Endothelial cell of umbilical vein (primary cell): ENCODE measurements around the gene CD247. TPM values are rescaled to one million over a fixed set of nuclear protein-coding genes. Genes with fewer than 3 reads are reported as not detected.

Source experiments
- BruUV-seq: library from RNA; stranded (reverse); fragments of 400-500 nt; replicated peaks from 2 replicates; lab custom pipeline; 2021; lab: Mats Ljungman, UMichigan
- CTCF ChIA-PET: fragments of 300-600, 350-600 bp; sonication (Branson Sonifier 250); formaldehyde crosslinking; loops from one replicate; lab custom pipeline; 2021; ENCODE audit warnings: antibody characterized with exemption, inconsistent platforms; lab: Charles Lee
- POLR2A ChIA-PET: fragments of 300-600, 350-600 bp; sonication (Branson Sonifier 250); formaldehyde crosslinking; loops from one replicate; lab custom pipeline; 2021; ENCODE audit warnings: antibody characterized with exemption, inconsistent platforms; lab: Charles Lee
- DNase-seq: peaks from one replicate; pipeline ENCODE4 v3.0.0-alpha.2; 2011; ENCODE audit warnings: low read depth, low spot score
- FAIRE-seq: peaks from 2 replicates; lab custom pipeline; 2011; peaks lifted over from hg19 to GRCh38; lab: Jason Lieb, UNC
- H2AFZ ChIP-seq: 2 replicates; pipeline ENCODE4 v1.6.0; 2012; ENCODE audit warnings: low read depth, low read length, control low read depth, inconsistent platforms
- H3K27ac ChIP-seq: 2 replicates; pipeline ENCODE4 v1.5.1; 2011; ENCODE audit warnings: low read depth, mild to moderate bottlenecking, control low read depth, low read length, moderate library complexity; ENCODE audit not compliant: insufficient read depth
- H3K27me3 ChIP-seq, 2 experiments: 2 replicates each; pipeline versions ENCODE4 v1.6.0 to v1.6.1; 2011; ENCODE audit warnings: low read length in 2 of 2, mixed read lengths in 1 of 2; ENCODE audit not compliant: control insufficient read depth in 2 of 2, insufficient read depth in 2 of 2
- H3K36me3 ChIP-seq, 2 experiments: 2 replicates in 1 of 2; 3 replicates in 1 of 2; pipeline ENCODE4 v1.5.1; 2011; ENCODE audit warnings: low read length in 2 of 2, mild to moderate bottlenecking in 1 of 2, moderate library complexity in 1 of 2; ENCODE audit not compliant: control insufficient read depth in 2 of 2, insufficient read depth in 2 of 2; ENCODE audit errors: extremely low read depth in 1 of 2
- H3K4me1 ChIP-seq: 3 replicates; pipeline ENCODE4 v1.5.1; 2011; ENCODE audit warnings: mild to moderate bottlenecking, low read length; ENCODE audit not compliant: control insufficient read depth, insufficient read depth; ENCODE audit errors: extremely low read depth
- H3K4me2 ChIP-seq: 2 replicates; pipeline ENCODE4 v1.6.1; 2011; ENCODE audit warnings: low read length, control low read depth, mixed read lengths; ENCODE audit not compliant: insufficient read depth
- H3K4me3 ChIP-seq, 3 experiments: fragments of 200-600 bp in 1 of 3; sonication (generic), shearing (Covaris generic) in 1 of 3; replicated peaks in 1 of 3; 2 replicates each; pipeline ENCODE4 v1.5.1; 2011 to 2016; ENCODE audit warnings: control low read depth in 3 of 3, low read length in 3 of 3, mild to moderate bottlenecking in 2 of 3, inconsistent platforms in 1 of 3, low read depth in 1 of 3, moderate library complexity in 1 of 3; ENCODE audit not compliant: insufficient read depth in 1 of 3
- H3K79me2 ChIP-seq: 2 replicates; pipeline ENCODE4 v1.6.0; 2012; ENCODE audit warnings: low read length, inconsistent platforms; ENCODE audit not compliant: control insufficient read depth, insufficient read depth
- H3K9ac ChIP-seq: replicated peaks from 2 replicates; pipeline ENCODE3; 2011; ENCODE audit warnings: low read length, control low read depth; ENCODE audit not compliant: insufficient read depth; ENCODE audit errors: extremely low read depth
- H3K9me1 ChIP-seq: replicated peaks from 3 replicates; pipeline ENCODE4 v1.6.0; 2011; ENCODE audit warnings: mild to moderate bottlenecking, low read length; ENCODE audit not compliant: control insufficient read depth, insufficient read depth; ENCODE audit errors: extremely low read depth
- H3K9me3 ChIP-seq: replicated peaks from 2 replicates; pipeline ENCODE4 v1.5.1; 2012; ENCODE audit warnings: low read length, inconsistent platforms; ENCODE audit not compliant: control insufficient read depth, insufficient read depth
- H4K20me1 ChIP-seq: replicated peaks from 2 replicates; pipeline ENCODE3; 2011; ENCODE audit warnings: mild to moderate bottlenecking, low read length; ENCODE audit not compliant: control insufficient read depth, insufficient read depth; ENCODE audit errors: extremely low read depth
- EZH2 ChIP-seq: IDR thresholded peaks from 2 replicates; pipeline ENCODE4 v1.6.1; 2012; ENCODE audit warnings: borderline replicate concordance, low read depth, mild to moderate bottlenecking, moderate library complexity, low read length, inconsistent platforms; ENCODE audit not compliant: severe bottlenecking
- FOS ChIP-seq: IDR thresholded peaks from 2 replicates; pipeline ENCODE4 v1.6.1; 2011; ENCODE audit warnings: mild to moderate bottlenecking, low read length, moderate library complexity, borderline replicate concordance; ENCODE audit not compliant: insufficient read depth
- GATA2 ChIP-seq: IDR thresholded peaks from 2 replicates; pipeline ENCODE4 v1.7.0; 2011; ENCODE audit warnings: low read depth, mild to moderate bottlenecking, moderate library complexity, mixed read lengths, low read length; ENCODE audit not compliant: insufficient read length, insufficient read depth
- JUN ChIP-seq: IDR thresholded peaks from 2 replicates; pipeline ENCODE4 v1.6.1; 2011; ENCODE audit warnings: borderline replicate concordance, low read depth; ENCODE audit not compliant: insufficient read length, insufficient read depth
- MAX ChIP-seq: IDR thresholded peaks from 2 replicates; pipeline ENCODE4 v1.6.1; 2011; ENCODE audit not compliant: insufficient read depth, insufficient read length
- POLR2A ChIP-seq: IDR thresholded peaks from 2 replicates; pipeline ENCODE4 v1.6.1; 2012; ENCODE audit warnings: low read depth, mild to moderate bottlenecking, control low read depth, low read length
- dilution Hi-C: fragments of 300-500 bp; cut with MboI; formaldehyde crosslinking; loops from one replicate; pipeline ENCODE4 v1.15.0; 2019; ENCODE audit warnings: low sequenced_read_pairs; ENCODE audit not compliant: extremely low pct_ligation_motif_present
- intact Hi-C: fragments of 100-400 bp; cut with micrococcal nuclease; formaldehyde crosslinking; loops from one replicate; pipeline ENCODE4 v1.10.0; 2022
- polyA plus RNA-seq, 4 experiments: library from polyadenylated mRNA; depleted of rRNA in 3 of 4; stranded (reverse) in 3 of 4; unstranded in 1 of 4; fragments of >200 nt; gene quantifications; 2 replicates each; pipeline versions ENCODE4 v1.2.1 to v1.2.3, GENCODE V29; 2011 to 2012; ENCODE audit warnings: missing spikeins in 1 of 4
- total RNA-seq: library from RNA; stranded (reverse); gene quantifications from 2 replicates; pipeline ENCODE4 v1.2.3, GENCODE V29; 2021

Gene CD247
- total and polyA plus RNA-seq, 2 donors (not counting 3 experiments of a cell fraction or from before 2014, with no cell fraction given) = not detected

- Histone ChIP-seq H3K9me3 (no peaks in the 10 kb centered on the region), H3K4me3 (no peak overlapping the region), H3K79me2 (no peaks in the 10 kb centered on the region), H3K27me3 (peaks cover 0 to 1% of the 10 kb centered on the region in 2 experiments), H3K9me1 (no peaks in the 10 kb centered on the region), H3K4me1 (no peaks in the 10 kb centered on the region), H3K27ac (no peak overlapping the region), H3K36me3 (no peaks in the 10 kb centered on the region), H2AFZ (no peak overlapping the region), H4K20me1 (no peaks in the 10 kb centered on the region), H3K4me2 (no peak overlapping the region), H3K9ac (no peak overlapping the region)
- POLR2A ChIA-PET = no interaction called here
- CTCF ChIA-PET = interaction anchor here (1.1 to 1.3 kb wide), 3 partner anchors 8 to 417 kb away, joined by 3 to 4 read pairs (median 3); no protein-coding TSS in a partner anchor
- FAIRE-seq (no peak), DNase-seq (no peak)
- intact Hi-C loops = no loop called here
- dilution Hi-C loops = no loop called here
- no TSS peak for BruUV-seq
- TF ChIP-seq MAX = no peak
- no peak for TF ChIP-seq GATA2
- no peak for TF ChIP-seq POLR2A
- TF ChIP-seq JUN = no peak
- no peak for TF ChIP-seq EZH2
Observed at GRCh38 chr1:167476061-167476460, 42.3 kb downstream of the CD247 start.

GRCh38 chr1:167474191-167474641 lies 44.1 kb downstream of the CD247 start:
- FAIRE-seq = no peak
- Histone ChIP-seq H3K4me3 (no peak overlapping the region), H3K9me3 (no peaks in the 10 kb centered on the region), H3K27ac (no peak overlapping the region), H3K79me2 (no peaks in the 10 kb centered on the region), H3K4me1 (no peaks in the 10 kb centered on the region), H4K20me1 (no peaks in the 10 kb centered on the region), H3K9ac (no peak overlapping the region), H2AFZ (no peak overlapping the region), H3K9me1 (no peaks in the 10 kb centered on the region), H3K4me2 (no peak overlapping the region), H3K27me3 (peaks cover 0 to 1% of the 10 kb centered on the region in 2 experiments), H3K36me3 (no peaks in the 10 kb centered on the region)
- ChIA-PET CTCF (no interaction called here), POLR2A (no interaction called here)
- DNase-seq = no peak
- dilution Hi-C loops (no loop called here), intact Hi-C loops (no loop called here)
- TF ChIP-seq EZH2 (no peak), GATA2 (no peak), FOS (no peak), MAX (no peak)
- no TSS peak for BruUV-seq
